ENCODE data around the gene LENEP.
"Not testable (repeated sequence)": the region's sequence is repeated elsewhere in the genome, so short reads cannot be mapped to it uniquely, and the experiment has no call there.

LENEP gene

DNA sequence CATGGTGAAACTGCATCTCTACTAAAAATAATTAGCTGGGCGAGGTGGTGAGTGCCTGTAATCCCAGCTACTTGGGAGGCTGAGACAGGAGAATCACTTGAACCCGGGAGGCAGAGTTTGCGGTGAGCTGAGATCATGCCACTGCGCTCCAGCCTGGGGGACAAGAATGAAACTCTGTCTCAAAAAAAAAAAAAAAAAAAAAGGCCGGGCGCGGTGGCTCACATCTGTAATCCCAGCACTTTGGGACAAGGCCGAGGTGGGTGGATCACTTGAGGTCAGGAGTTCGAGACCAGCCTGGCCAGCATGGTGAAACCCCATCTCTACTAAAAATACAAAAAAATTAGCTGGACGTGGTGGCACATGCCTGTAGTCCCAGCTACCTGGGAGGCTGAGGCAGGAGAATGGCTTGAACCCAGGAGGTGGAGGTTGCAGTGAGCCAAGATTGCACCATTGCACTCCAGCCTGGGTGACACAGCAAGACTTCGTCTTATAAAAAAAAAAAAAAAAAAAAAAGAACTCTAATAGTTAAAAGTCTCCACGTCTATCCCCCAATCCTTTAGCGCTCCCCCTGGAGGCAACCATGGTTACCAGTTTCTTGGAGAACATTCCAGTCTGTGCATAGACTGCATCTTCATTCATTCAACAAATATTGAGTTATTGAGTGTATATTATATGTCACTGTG, 2.1 kb downstream of the LENEP start:
- H3K36me3 ChIP-seq, result peaks cover 13% of the 10 kb centered on the region
- peak; percentile 45; the same call in 1 of the 2 replicates for TF ChIP-seq CTCF (IDR thresholded peaks at IDR 0.05; ENCODE audit: low read depth, low read length)
- H3K27me3 ChIP-seq (ENCODE audit: insufficient read depth, low read depth, severe bottlenecking); H3K9me3 ChIP-seq (ENCODE audit: severe bottlenecking); H3K4me3 ChIP-seq (ENCODE audit: low read depth, low read length); H3K27ac ChIP-seq: not testable (repeated sequence)
- DNase-seq, result peak; percentile 87

- DNase-seq, result no peak
- no peak overlapping the region for H3K4me3 ChIP-seq (ENCODE audit: low read depth, low read length)
These were observed 3.7 kb downstream of the LENEP start for GRCh38 chr1:154996966-154997701.

DNA sequence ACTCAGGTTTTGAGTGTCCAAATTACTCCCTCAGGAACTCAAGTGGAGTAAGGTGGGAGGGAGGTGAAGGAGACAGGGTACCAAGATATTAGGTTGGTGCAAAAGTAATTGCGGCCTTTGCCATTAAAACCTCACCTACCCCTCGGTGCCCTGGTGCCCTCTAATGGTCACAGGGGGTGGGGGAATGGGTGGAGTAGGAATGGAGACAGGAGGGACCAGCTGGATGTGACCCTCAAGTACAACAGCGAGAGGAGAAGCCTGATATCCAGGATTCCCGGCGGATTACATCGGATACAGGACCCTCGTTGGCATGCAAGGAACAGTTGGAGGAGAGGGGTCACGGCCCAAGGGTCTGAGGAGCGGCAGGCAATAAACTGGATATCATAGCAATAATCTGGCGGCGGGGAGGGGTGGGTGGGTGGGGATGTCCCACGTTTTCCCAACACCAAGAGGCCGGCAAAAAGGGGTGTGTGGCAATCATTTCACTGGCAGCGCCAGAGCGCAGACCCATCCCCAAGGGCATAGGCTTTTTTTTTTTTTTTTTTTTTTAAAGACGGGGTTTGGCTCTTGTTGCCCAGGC, 4.9 kb downstream of the LENEP start:
- peak; percentile 45; the same call in 1 of the 2 replicates for TF ChIP-seq CTCF (IDR thresholded peaks at IDR 0.05; ENCODE audit: low read depth, low read length)
- Histone ChIP-seq H3K36me3 (no peaks in the 10 kb centered on the region), H3K9me3 (ENCODE audit: severe bottlenecking) (no peaks in the 10 kb centered on the region), H3K27ac (no peak overlapping the region), H3K27me3 (ENCODE audit: insufficient read depth, low read depth, severe bottlenecking) (no peaks in the 10 kb centered on the region), H3K4me3 (ENCODE audit: low read depth, low read length) (no peak overlapping the region)
- peak; percentile 47 for DNase-seq

More at GRCh38 chr1:154996966-154997701, 3.7 kb downstream of the LENEP start:
- H3K27ac ChIP-seq, result no peak overlapping the region
- H3K9me3 ChIP-seq (ENCODE audit: severe bottlenecking), result no peaks in the 10 kb centered on the region
- peaks cover 3% of the 10 kb centered on the region; the same call in 1 of the 2 replicates for H3K36me3 ChIP-seq
- no peaks in the 10 kb centered on the region for H3K27me3 ChIP-seq (ENCODE audit: insufficient read depth, low read depth, severe bottlenecking)
- no peak for TF ChIP-seq CTCF (IDR thresholded peaks at IDR 0.05; ENCODE audit: low read depth, low read length)

GRCh38 chr1:154998818-154999570, 5.6 kb downstream of the LENEP start:
- H3K4me3 ChIP-seq (ENCODE audit: low read depth, low read length), result peak overlapping the region; percentile 64
- peak; percentile 97 for DNase-seq
- H3K36me3 ChIP-seq, result no peaks in the 10 kb centered on the region
- peak overlapping the region; percentile 99 for H3K27ac ChIP-seq
- peak; percentile 100 for TF ChIP-seq CTCF (IDR thresholded peaks at IDR 0.05; ENCODE audit: low read depth, low read length)
- no peaks in the 10 kb centered on the region for H3K27me3 ChIP-seq (ENCODE audit: insufficient read depth, low read depth, severe bottlenecking)
- no peaks in the 10 kb centered on the region for H3K9me3 ChIP-seq (ENCODE audit: severe bottlenecking)

GRCh38 chr1:154999571-155000410, 6.4 kb downstream of the LENEP start:
- peak; percentile 92 for DNase-seq
- Histone ChIP-seq H3K9me3 (ENCODE audit: severe bottlenecking) (no peaks in the 10 kb centered on the region), H3K36me3 (peaks cover 4% of the 10 kb centered on the region; the same call in 1 of the 2 replicates), H3K27me3 (ENCODE audit: insufficient read depth, low read depth, severe bottlenecking) (no peaks in the 10 kb centered on the region), H3K27ac (peak overlapping the region; percentile 99), H3K4me3 (ENCODE audit: low read depth, low read length) (peak overlapping the region; percentile 64)
- TF ChIP-seq CTCF (IDR thresholded peaks at IDR 0.05; ENCODE audit: low read depth, low read length), result no peak
